ENCODE results near the gene CEACAM1.

DNA sequence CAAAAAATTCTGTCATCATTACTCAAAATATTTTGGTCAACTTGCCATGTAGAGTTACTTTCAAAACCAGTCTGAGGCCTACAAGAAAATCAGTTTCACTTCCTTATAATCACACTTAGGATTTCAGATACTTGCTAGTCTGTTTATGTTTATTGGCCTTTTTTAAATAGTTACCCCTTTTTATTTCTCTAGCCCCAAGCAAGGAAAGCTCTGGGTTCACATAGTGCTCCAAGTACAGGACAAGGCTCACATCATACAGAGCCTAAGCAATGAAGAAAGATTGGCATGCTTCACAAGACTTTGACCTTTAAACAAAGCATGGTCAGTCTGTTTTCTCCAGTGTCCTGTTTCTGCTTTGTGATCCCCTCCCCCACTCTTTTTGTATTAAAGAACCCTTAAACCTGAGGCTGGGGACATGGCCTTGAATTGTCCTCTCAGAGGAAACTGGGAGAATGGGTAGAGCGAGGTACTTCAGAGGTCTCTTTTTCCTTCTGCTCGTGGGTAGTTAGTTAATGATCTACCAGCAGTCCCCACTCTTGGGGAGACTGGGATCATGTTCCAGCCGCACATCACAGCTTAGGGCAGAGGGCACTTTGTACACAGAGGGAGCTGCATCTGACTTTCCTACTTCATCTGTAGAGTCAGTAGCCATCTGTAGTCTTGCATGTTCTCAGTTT is 30.7 kb downstream of the CEACAM1 start:
- TF ChIP-seq, protein P1, sequence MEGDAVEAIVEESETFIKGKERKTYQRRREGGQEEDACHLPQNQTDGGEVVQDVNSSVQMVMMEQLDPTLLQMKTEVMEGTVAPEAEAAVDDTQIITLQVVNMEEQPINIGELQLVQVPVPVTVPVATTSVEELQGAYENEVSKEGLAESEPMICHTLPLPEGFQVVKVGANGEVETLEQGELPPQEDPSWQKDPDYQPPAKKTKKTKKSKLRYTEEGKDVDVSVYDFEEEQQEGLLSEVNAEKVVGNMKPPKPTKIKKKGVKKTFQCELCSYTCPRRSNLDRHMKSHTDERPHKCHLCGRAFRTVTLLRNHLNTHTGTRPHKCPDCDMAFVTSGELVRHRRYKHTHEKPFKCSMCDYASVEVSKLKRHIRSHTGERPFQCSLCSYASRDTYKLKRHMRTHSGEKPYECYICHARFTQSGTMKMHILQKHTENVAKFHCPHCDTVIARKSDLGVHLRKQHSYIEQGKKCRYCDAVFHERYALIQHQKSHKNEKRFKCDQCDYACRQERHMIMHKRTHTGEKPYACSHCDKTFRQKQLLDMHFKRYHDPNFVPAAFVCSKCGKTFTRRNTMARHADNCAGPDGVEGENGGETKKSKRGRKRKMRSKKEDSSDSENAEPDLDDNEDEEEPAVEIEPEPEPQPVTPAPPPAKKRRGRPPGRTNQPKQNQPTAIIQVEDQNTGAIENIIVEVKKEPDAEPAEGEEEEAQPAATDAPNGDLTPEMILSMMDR (IDR thresholded peaks at IDR 0.05; ENCODE audit: low read depth, low read length, poor library complexity, severe bottlenecking) = no peak
- no peak for TF ChIP-seq EZH2phosphoT487 (IDR thresholded peaks at IDR 0.05; ENCODE audit: borderline replicate concordance, low read length)

Measured in DOHH2 (cell line).